ENCODE data around the gene MPEG1.

DNA sequence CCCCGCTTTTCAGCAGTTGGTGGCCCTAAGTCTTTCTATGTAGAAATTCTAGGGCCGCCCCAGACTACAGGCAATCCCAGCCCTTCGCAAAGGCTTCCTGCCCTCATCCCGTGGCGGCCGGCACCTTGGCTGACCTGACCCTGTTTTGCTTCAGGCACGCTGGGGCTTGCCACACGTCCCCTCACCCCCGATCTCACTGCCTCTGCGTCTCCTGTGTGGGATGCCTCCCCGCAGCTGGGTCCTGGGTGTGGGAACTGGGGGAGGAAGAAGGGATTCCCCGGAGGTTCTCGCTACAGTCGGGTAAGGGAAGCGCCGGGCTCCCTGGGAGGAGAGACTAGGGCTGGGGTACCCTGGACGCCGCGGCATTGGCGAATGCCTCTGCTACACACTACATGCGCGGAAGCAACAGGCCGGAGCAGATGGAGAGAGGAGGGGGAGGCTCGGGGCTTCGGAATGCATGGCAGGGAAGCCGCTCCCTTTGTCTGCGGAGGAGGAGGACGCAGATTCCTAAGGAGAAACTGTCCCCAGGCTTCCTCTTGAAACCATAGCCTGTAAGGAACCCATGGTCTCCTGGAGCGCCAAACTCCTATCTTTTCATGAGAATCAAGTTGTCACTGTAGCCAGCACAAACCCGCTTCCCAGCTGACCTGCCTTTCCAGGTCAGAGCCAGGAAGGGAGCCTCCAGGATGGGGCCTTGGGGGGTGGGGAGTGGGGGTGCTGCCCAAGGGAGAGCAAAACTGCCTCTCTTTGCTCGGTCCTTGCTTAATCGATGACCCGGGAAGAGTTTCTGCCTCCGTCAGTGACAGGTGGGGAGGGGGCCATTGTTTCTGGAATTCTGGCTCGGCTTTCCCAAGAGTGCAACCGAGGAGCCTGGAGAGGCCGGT lies 39.4 kb downstream of the MPEG1 start:
- TF ChIP-seq, protein P1, sequence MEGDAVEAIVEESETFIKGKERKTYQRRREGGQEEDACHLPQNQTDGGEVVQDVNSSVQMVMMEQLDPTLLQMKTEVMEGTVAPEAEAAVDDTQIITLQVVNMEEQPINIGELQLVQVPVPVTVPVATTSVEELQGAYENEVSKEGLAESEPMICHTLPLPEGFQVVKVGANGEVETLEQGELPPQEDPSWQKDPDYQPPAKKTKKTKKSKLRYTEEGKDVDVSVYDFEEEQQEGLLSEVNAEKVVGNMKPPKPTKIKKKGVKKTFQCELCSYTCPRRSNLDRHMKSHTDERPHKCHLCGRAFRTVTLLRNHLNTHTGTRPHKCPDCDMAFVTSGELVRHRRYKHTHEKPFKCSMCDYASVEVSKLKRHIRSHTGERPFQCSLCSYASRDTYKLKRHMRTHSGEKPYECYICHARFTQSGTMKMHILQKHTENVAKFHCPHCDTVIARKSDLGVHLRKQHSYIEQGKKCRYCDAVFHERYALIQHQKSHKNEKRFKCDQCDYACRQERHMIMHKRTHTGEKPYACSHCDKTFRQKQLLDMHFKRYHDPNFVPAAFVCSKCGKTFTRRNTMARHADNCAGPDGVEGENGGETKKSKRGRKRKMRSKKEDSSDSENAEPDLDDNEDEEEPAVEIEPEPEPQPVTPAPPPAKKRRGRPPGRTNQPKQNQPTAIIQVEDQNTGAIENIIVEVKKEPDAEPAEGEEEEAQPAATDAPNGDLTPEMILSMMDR (conservative IDR thresholded peaks at IDR 0.05; ENCODE audit: low read depth, low read length): no peak
- TF ChIP-seq EZH2phosphoT487 (IDR thresholded peaks at IDR 0.05; ENCODE audit: borderline replicate concordance, low read length): no peak

Data from PC-3 (cell line).